CD14-positive monocyte (primary cell): ENCODE data around the gene GALNT4. TPM values are rescaled to one million over a fixed set of nuclear protein-coding genes. Genes with fewer than 3 reads are reported as not detected.

Source experiments
- DNase-seq, 3 donors: peaks; one replicate each; pipeline ENCODE4 v3.0.0-alpha.2; 2011 to 2022
- H2AFZ ChIP-seq: 2 replicates; pipeline ENCODE4 v1.6.0; 2012; ENCODE audit warnings: mild to moderate bottlenecking, low read depth, low read length, inconsistent platforms; ENCODE audit not compliant: insufficient read depth, poor library complexity, severe bottlenecking
- H3K27ac ChIP-seq, 2 donors: 1 replicate in 1 of 2; 2 replicates in 1 of 2; pipeline ENCODE4 v1.5.1; 2012 to 2013; ENCODE audit warnings: low read length in 2 of 2, control low read depth in 1 of 2, inconsistent platforms in 1 of 2, low read depth in 1 of 2, mild to moderate bottlenecking in 1 of 2
- H3K27me3 ChIP-seq, 2 donors: one replicate each; pipeline versions ENCODE4 v1.6.0 to v1.6.1; 2011 to 2013; ENCODE audit warnings: low read length in 2 of 2; ENCODE audit not compliant: control insufficient read depth in 2 of 2, insufficient read depth in 2 of 2
- H3K36me3 ChIP-seq, 2 donors: replicated peaks in 1 of 2; 1 replicate in 1 of 2; 2 replicates in 1 of 2; pipeline versions ENCODE4 v1.5.1 to v1.6.1; 2012 to 2013; ENCODE audit warnings: low read length in 2 of 2, control low read depth in 1 of 2, inconsistent platforms in 1 of 2, mild to moderate bottlenecking in 1 of 2; ENCODE audit not compliant: insufficient read depth in 2 of 2, control insufficient read depth in 1 of 2
- H3K4me1 ChIP-seq, 2 donors: 1 replicate in 1 of 2; 2 replicates in 1 of 2; pipeline versions ENCODE4 v1.5.1 to v1.6.1; 2012 to 2013; ENCODE audit warnings: low read length in 2 of 2, control low read depth in 1 of 2, inconsistent platforms in 1 of 2, mild to moderate bottlenecking in 1 of 2, moderate library complexity in 1 of 2; ENCODE audit not compliant: insufficient read depth in 2 of 2, control insufficient read depth in 1 of 2
- H3K4me2 ChIP-seq: replicated peaks from 2 replicates; pipeline ENCODE3; 2012; ENCODE audit warnings: low read length, moderate library complexity, mild to moderate bottlenecking; ENCODE audit not compliant: poor library complexity, severe bottlenecking; ENCODE audit errors: extremely low read depth
- H3K4me3 ChIP-seq, 3 experiments: fragments of 200-600 bp in 1 of 3; sonication (generic) in 1 of 3; replicated peaks in 1 of 3; 1 replicate in 2 of 3; 2 replicates in 1 of 3; pipeline ENCODE4 v1.5.1; 2011 to 2013; ENCODE audit warnings: low read length in 3 of 3, mild to moderate bottlenecking in 3 of 3, control low read depth in 2 of 3, low read depth in 2 of 3, inconsistent platforms in 1 of 3, moderate library complexity in 1 of 3
- H3K79me2 ChIP-seq: 2 replicates; pipeline ENCODE4 v1.6.0; 2012; ENCODE audit warnings: mild to moderate bottlenecking, control low read depth, inconsistent platforms, low read length, moderate library complexity; ENCODE audit not compliant: insufficient read depth
- H3K9ac ChIP-seq: 2 replicates; pipeline ENCODE4 v1.6.0; 2017; ENCODE audit warnings: low read length, mild to moderate bottlenecking; ENCODE audit not compliant: insufficient read depth, poor library complexity, severe bottlenecking
- H3K9me3 ChIP-seq, 2 donors: replicated peaks in 1 of 2; 1 replicate in 1 of 2; 2 replicates in 1 of 2; pipeline versions ENCODE4 v1.5.1 to v1.6.1; 2012 to 2013; ENCODE audit warnings: low read length in 2 of 2, control low read depth in 1 of 2; ENCODE audit not compliant: control insufficient read depth in 1 of 2, insufficient read depth in 1 of 2
- H4K20me1 ChIP-seq: 2 replicates; pipeline ENCODE4 v1.6.0; 2012; ENCODE audit warnings: mild to moderate bottlenecking, low read length, control low read depth, moderate library complexity; ENCODE audit not compliant: insufficient read depth
- H3K27ac Mint-ChIP-seq, 7 donors: one replicate each; pipeline ENCODE4 v1.8.0; 2020; ENCODE audit warnings: mild to moderate bottlenecking in 7 of 7, mixed read lengths in 7 of 7, moderate library complexity in 6 of 7, inconsistent platforms in 2 of 7
- H3K27me3 Mint-ChIP-seq, 3 donors: one replicate each; pipeline ENCODE4 v1.8.0; 2021 to 2022; ENCODE audit warnings: low read depth in 3 of 3, mild to moderate bottlenecking in 3 of 3, mixed read lengths in 3 of 3, moderate library complexity in 3 of 3, inconsistent platforms in 1 of 3
- H3K36me3 Mint-ChIP-seq, 2 donors: one replicate each; pipeline ENCODE4 v1.8.0; 2020; ENCODE audit warnings: mixed read lengths in 2 of 2, inconsistent platforms in 1 of 2, mild to moderate bottlenecking in 1 of 2
- H3K4me1 Mint-ChIP-seq: one replicate; pipeline ENCODE4 v1.8.0; 2020; ENCODE audit warnings: mild to moderate bottlenecking, mixed read lengths
- H3K4me3 Mint-ChIP-seq, 2 donors: one replicate each; pipeline ENCODE4 v1.8.0; 2020; ENCODE audit warnings: mild to moderate bottlenecking in 2 of 2, mixed read lengths in 2 of 2, moderate library complexity in 1 of 2
- H3K9me3 Mint-ChIP-seq, 7 donors: one replicate each; pipeline ENCODE4 v1.8.0; 2020 to 2022; ENCODE audit warnings: mixed read lengths in 7 of 7, mild to moderate bottlenecking in 6 of 7, moderate library complexity in 6 of 7, inconsistent platforms in 2 of 7
- CTCF ChIP-seq: fragments of 200-600 bp; IDR thresholded peaks from one replicate; pipeline ENCODE4 v1.8.0; 2022; ENCODE audit warnings: antibody characterized with exemption, mild to moderate bottlenecking
- WGBS: methylation state at CpG from one replicate; pipeline ENCODE4 v1.1.5; 2013; ENCODE audit warnings: missing lambda C conversion rate; ENCODE audit not compliant: insufficient coverage; 5-methylcytosine and 5-hydroxymethylcytosine counted together
- intact Hi-C, 2 donors: fragments of 100-400 bp; cut with micrococcal nuclease; formaldehyde crosslinking; loops; one replicate each; pipeline versions ENCODE4 v1.15.0 to v1.15.1; 2023
- polyA plus RNA-seq, 3 donors: library from polyadenylated mRNA; depleted of rRNA in 1 of 3; unstranded in 2 of 3; stranded (reverse) in 1 of 3; fragments of 300-500 nt in 2 of 3; fragments of >200 nt in 1 of 3; fragmentation: Illumina TruSeq in 2 of 3; gene quantifications; 1 replicate in 2 of 3; 2 replicates in 1 of 3; pipeline ENCODE4 v1.2.3, GENCODE V29; 2012 to 2021

Gene GALNT4
- polyA plus RNA-seq, 3 donors, result 3.7 to 12.9 (median 10.7) TPM

GRCh38 chr12:89551747-89552146 lies 27.2 kb upstream of the GALNT4 start:
- no peak for TF ChIP-seq CTCF
- no peak overlapping the region for H3K27ac Mint-ChIP-seq
- intact Hi-C loops, result no loop called here
- Histone ChIP-seq H3K36me3 (no peaks in the 10 kb centered on the region), H3K27me3 (no peaks in the 10 kb centered on the region), H3K27ac (no peak overlapping the region), H3K4me1 (no peaks in the 10 kb centered on the region), H3K79me2 (no peaks in the 10 kb centered on the region), H3K4me2 (no peak overlapping the region), H3K9ac (no peak overlapping the region), H4K20me1 (no peaks in the 10 kb centered on the region), H2AFZ (no peak overlapping the region), H3K4me3 (no peak overlapping the region), H3K9me3 (no peaks in the 10 kb centered on the region)
- peaks cover 0 to 2% (median 0%) of the 10 kb centered on the region in 3 donors for H3K27me3 Mint-ChIP-seq
- peaks cover 2% of the 10 kb centered on the region for H3K4me1 Mint-ChIP-seq
- DNase-seq, result no peak
- no peaks in the 10 kb centered on the region for H3K36me3 Mint-ChIP-seq
- WGBS, result no CpG with 5 or more reads among the region's 2 CpGs
- peaks cover 0 to 4% (median 0%) of the 10 kb centered on the region in 7 donors for H3K9me3 Mint-ChIP-seq
- H3K4me3 Mint-ChIP-seq, result no peak overlapping the region

- Histone ChIP-seq H3K36me3 (no peaks in the 10 kb centered on the region), H3K4me3 (no peak overlapping the region), H3K27me3 (no peaks in the 10 kb centered on the region), H3K79me2 (no peaks in the 10 kb centered on the region), H3K9ac (no peak overlapping the region), H3K27ac (no peak overlapping the region), H3K4me2 (no peak overlapping the region), H2AFZ (no peak overlapping the region), H4K20me1 (no peaks in the 10 kb centered on the region), H3K9me3 (no peaks in the 10 kb centered on the region), H3K4me1 (peaks cover 5 to 7% of the 10 kb centered on the region in 2 donors)
- Mint-ChIP-seq H3K4me1 (peaks cover 10% of the 10 kb centered on the region), H3K27ac (peak overlapping the region in 1 of 7 donors; percentile 58), H3K4me3 (no peak overlapping the region), H3K9me3 (no peaks in the 10 kb centered on the region), H3K36me3 (no peaks in the 10 kb centered on the region), H3K27me3 (peaks cover 0 to 5% (median 0%) of the 10 kb centered on the region in 3 donors)
- intact Hi-C loops, result loop anchor here in 1 of 2 donors (10.0 kb wide), 1 partner anchor 1408 kb away; the partner anchor contains the start of gene CCER1
- DNase-seq, result no peak
- no CpG with 5 or more reads among the region's 4 CpGs for WGBS
- no peak for TF ChIP-seq CTCF
Measured at GRCh38 chr12:89547101-89547500, 22.5 kb upstream of the GALNT4 start.
